ENCODE measurements around the gene MRGPRD.

The MRGPRD gene

GRCh38 chr11:68966894-68967780, 13.6 kb downstream of the MRGPRD start:
- no peak overlapping the region for H3K27ac ChIP-seq (ENCODE audit: low read length)
- H3K36me3 ChIP-seq (ENCODE audit: control insufficient read depth, insufficient read depth, low read length): no peaks in the 10 kb centered on the region
- H3K9me3 ChIP-seq (ENCODE audit: control insufficient read depth, insufficient read depth, low read length): no peaks in the 10 kb centered on the region
- no peaks in the 10 kb centered on the region for H3K27me3 ChIP-seq (ENCODE audit: control insufficient read depth, insufficient read depth, low read length)
- WGBS (ENCODE audit: insufficient coverage, insufficient read length): no CpG with 5 or more reads among the region's 9 CpGs
- H3K4me1 ChIP-seq (ENCODE audit: control insufficient read depth, insufficient read depth, low read length): no peaks in the 10 kb centered on the region
- DNase-seq (ENCODE audit: low read depth, low spot score): no peak
- H3K4me3 ChIP-seq (ENCODE audit: low read length): no peak overlapping the region

- Histone ChIP-seq H3K4me3 (ENCODE audit: low read length) (no peak overlapping the region), H3K36me3 (ENCODE audit: control insufficient read depth, insufficient read depth, low read length) (no peaks in the 10 kb centered on the region), H3K27ac (ENCODE audit: low read length) (no peak overlapping the region), H3K4me1 (ENCODE audit: control insufficient read depth, insufficient read depth, low read length) (no peaks in the 10 kb centered on the region), H3K9me3 (ENCODE audit: control insufficient read depth, insufficient read depth, low read length) (no peaks in the 10 kb centered on the region), H3K27me3 (ENCODE audit: control insufficient read depth, insufficient read depth, low read length) (no peaks in the 10 kb centered on the region)
- no peak for DNase-seq (ENCODE audit: low read depth, low spot score)
- no CpG with 5 or more reads among the region's 15 CpGs for WGBS (ENCODE audit: insufficient coverage, insufficient read length)
Observed at GRCh38 chr11:68965901-68966853, 14.6 kb downstream of the MRGPRD start.

- Histone ChIP-seq H3K4me3 (ENCODE audit: low read length) (no peak overlapping the region), H3K27me3 (ENCODE audit: control insufficient read depth, insufficient read depth, low read length) (no peaks in the 10 kb centered on the region), H3K4me1 (ENCODE audit: control insufficient read depth, insufficient read depth, low read length) (no peaks in the 10 kb centered on the region), H3K27ac (ENCODE audit: low read length) (no peak overlapping the region), H3K9me3 (ENCODE audit: control insufficient read depth, insufficient read depth, low read length) (no peaks in the 10 kb centered on the region), H3K36me3 (ENCODE audit: control insufficient read depth, insufficient read depth, low read length) (no peaks in the 10 kb centered on the region)
- DNase-seq (ENCODE audit: low read depth, low spot score): no peak
- no CpG with 5 or more reads among the region's 3 CpGs for WGBS (ENCODE audit: insufficient coverage, insufficient read length)
Observed at GRCh38 chr11:68963779-68964178, 17.0 kb downstream of the MRGPRD start.

- no CpG with 5 or more reads among the region's 16 CpGs for whole genome bisulfite sequencing (ENCODE audit: insufficient coverage, insufficient read length)
- H3K36me3 ChIP-seq (ENCODE audit: control insufficient read depth, insufficient read depth, low read length): no peaks in the 10 kb centered on the region
- no peak overlapping the region for H3K4me3 ChIP-seq (ENCODE audit: low read length)
- H3K9me3 ChIP-seq (ENCODE audit: control insufficient read depth, insufficient read depth, low read length): no peaks in the 10 kb centered on the region
- no peak overlapping the region for H3K27ac ChIP-seq (ENCODE audit: low read length)
- H3K27me3 ChIP-seq (ENCODE audit: control insufficient read depth, insufficient read depth, low read length): no peaks in the 10 kb centered on the region
- DNase-seq (ENCODE audit: low read depth, low spot score): no peak
- no peaks in the 10 kb centered on the region for H3K4me1 ChIP-seq (ENCODE audit: control insufficient read depth, insufficient read depth, low read length)
Observed at GRCh38 chr11:68962527-68963250, 18.1 kb downstream of the MRGPRD start.

GRCh38 chr11:68961245-68961644, 19.5 kb downstream of the MRGPRD start:
- no CpG with 5 or more reads among the region's 8 CpGs for WGBS (ENCODE audit: insufficient coverage, insufficient read length)
- H3K27ac ChIP-seq (ENCODE audit: low read length): no peak overlapping the region
- DNase-seq (ENCODE audit: low read depth, low spot score): no peak

DNA sequence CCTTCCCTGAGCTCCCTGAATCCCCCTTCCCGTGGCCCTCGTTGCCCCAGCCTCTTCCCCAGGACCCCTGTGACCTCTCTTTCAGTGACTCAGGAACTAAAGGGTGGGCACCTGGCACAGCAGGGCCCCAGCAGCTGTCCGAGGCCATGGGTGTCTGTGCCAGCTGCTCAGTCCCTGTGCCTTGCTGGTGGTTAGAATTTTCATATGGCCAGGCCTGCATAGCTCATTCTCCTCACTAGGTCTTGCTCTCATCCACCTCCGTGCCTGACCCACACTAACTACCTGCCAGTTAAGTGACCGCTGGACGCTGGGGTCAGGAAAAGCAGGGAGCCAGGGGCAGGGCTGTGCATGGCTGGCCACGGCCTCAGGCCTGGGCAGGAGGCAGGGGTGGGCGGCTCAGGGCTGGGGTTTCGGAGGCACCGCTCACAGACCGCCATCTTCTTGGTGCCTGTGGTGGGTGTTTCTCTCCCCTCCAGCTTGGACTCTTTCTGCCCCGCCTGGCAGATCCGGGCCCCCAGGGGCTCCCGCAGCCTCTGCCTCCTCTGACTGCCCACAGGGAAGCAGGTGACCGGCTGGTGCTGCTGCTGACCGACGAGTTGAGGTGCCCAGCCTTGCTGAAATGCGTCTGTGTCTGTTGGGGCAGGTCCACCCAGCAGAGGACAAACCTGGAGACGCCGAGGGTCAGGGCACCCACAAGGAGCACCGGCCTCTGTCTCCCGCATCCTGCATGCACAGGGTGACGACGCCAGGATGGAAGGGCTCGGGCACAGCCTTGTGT, 20.3 kb downstream of the MRGPRD start:
- no peak overlapping the region for H3K27ac ChIP-seq (ENCODE audit: low read length)
- no peaks in the 10 kb centered on the region for H3K4me1 ChIP-seq (ENCODE audit: control insufficient read depth, insufficient read depth, low read length)
- no peak overlapping the region for H3K4me3 ChIP-seq (ENCODE audit: low read length)
- H3K9me3 ChIP-seq (ENCODE audit: control insufficient read depth, insufficient read depth, low read length): no peaks in the 10 kb centered on the region
- no peaks in the 10 kb centered on the region for H3K27me3 ChIP-seq (ENCODE audit: control insufficient read depth, insufficient read depth, low read length)
- no CpG with 5 or more reads among the region's 25 CpGs for WGBS (ENCODE audit: insufficient coverage, insufficient read length)
- no peak for DNase-seq (ENCODE audit: low read depth, low spot score)
- H3K36me3 ChIP-seq (ENCODE audit: control insufficient read depth, insufficient read depth, low read length): no peaks in the 10 kb centered on the region

More at GRCh38 chr11:68961245-68961644, 19.5 kb downstream of the MRGPRD start:
- Histone ChIP-seq H3K27me3 (ENCODE audit: control insufficient read depth, insufficient read depth, low read length) (no peaks in the 10 kb centered on the region), H3K9me3 (ENCODE audit: control insufficient read depth, insufficient read depth, low read length) (no peaks in the 10 kb centered on the region), H3K36me3 (ENCODE audit: control insufficient read depth, insufficient read depth, low read length) (no peaks in the 10 kb centered on the region), H3K4me1 (ENCODE audit: control insufficient read depth, insufficient read depth, low read length) (no peaks in the 10 kb centered on the region), H3K4me3 (ENCODE audit: low read length) (no peak overlapping the region)

- Histone ChIP-seq H3K36me3 (ENCODE audit: control insufficient read depth, insufficient read depth, low read length) (no peaks in the 10 kb centered on the region), H3K9me3 (ENCODE audit: control insufficient read depth, insufficient read depth, low read length) (no peaks in the 10 kb centered on the region), H3K27me3 (ENCODE audit: control insufficient read depth, insufficient read depth, low read length) (no peaks in the 10 kb centered on the region), H3K4me1 (ENCODE audit: control insufficient read depth, insufficient read depth, low read length) (peaks cover 2% of the 10 kb centered on the region; the same call in 1 of the 2 replicates), H3K4me3 (ENCODE audit: low read length) (no peak overlapping the region), H3K27ac (ENCODE audit: low read length) (no peak overlapping the region)
- no peak for DNase-seq (ENCODE audit: low read depth, low spot score)
- no CpG with 5 or more reads among the region's 31 CpGs for WGBS (ENCODE audit: insufficient coverage, insufficient read length)
Observed at GRCh38 chr11:68959465-68960293, 21.1 kb downstream of the MRGPRD start.

- Histone ChIP-seq H3K9me3 (ENCODE audit: control insufficient read depth, insufficient read depth, low read length) (no peaks in the 10 kb centered on the region), H3K27me3 (ENCODE audit: control insufficient read depth, insufficient read depth, low read length) (no peaks in the 10 kb centered on the region), H3K4me3 (ENCODE audit: low read length) (no peak overlapping the region), H3K36me3 (ENCODE audit: control insufficient read depth, insufficient read depth, low read length) (no peaks in the 10 kb centered on the region), H3K4me1 (ENCODE audit: control insufficient read depth, insufficient read depth, low read length) (peaks cover 2% of the 10 kb centered on the region; the same call in 1 of the 2 replicates), H3K27ac (ENCODE audit: low read length) (no peak overlapping the region)
- WGBS (ENCODE audit: insufficient coverage, insufficient read length): no CpG with 5 or more reads among the region's 9 CpGs
- DNase-seq (ENCODE audit: low read depth, low spot score): no peak
Observed at GRCh38 chr11:68958211-68958610, 22.6 kb downstream of the MRGPRD start.

All from iPS DF 6.9 (cell line).